ENCODE data around the gene HES6.

Gene HES6

DNA sequence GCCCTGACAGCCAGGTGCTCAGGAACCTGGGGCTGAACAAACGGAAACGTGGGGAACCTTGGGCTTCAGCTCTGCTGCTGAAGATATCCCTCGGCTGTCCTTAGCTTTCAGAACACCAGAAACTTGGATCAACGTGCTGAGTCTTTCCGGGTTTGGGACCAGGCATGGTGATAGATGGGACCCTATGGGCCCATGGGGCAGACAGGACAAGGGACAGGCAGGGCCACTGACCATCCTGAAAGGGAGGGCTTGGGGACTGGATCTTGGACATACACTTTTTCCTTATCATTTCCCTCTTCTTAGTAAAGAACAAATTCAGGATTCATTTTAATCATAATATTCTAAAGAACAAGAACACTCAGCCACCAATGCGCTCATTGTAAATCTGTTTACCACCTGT lies 16.3 kb upstream of the HES6 start:
- TF ChIP-seq CTCF (IDR thresholded peaks at IDR 0.05; ENCODE audit: low read depth, low read length), result no peak
- DNase-seq (ENCODE audit: extremely low read depth, low read depth), result no peak

GRCh38 chr2:238255636-238256035 lies 15.8 kb upstream of the HES6 start:
- no peak for DNase-seq (ENCODE audit: extremely low read depth, low read depth)
- TF ChIP-seq CTCF (IDR thresholded peaks at IDR 0.05; ENCODE audit: low read depth, low read length), result no peak

DNA sequence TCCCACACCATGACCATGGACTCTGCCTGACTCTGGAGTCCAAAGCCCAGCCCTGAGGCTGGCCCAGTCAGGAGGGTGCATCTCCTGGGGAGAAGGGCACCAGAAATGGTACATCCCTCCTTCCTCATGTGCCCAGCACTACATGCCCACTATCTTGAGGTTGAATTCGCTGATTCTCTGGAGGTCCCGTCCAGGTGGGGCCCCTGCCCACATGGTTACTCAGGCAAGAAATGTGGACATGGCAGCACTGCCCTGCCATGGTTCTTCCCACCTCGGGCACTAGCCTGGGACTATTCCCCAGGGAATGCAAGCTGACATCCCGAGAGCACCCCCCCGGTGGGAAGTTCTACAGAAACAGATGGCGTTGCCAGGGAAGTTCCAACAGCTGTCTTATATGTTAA lies 15.3 kb upstream of the HES6 start:
- no peak for TF ChIP-seq CTCF (IDR thresholded peaks at IDR 0.05; ENCODE audit: low read depth, low read length)
- no peak for DNase-seq (ENCODE audit: extremely low read depth, low read depth)

- TF ChIP-seq CTCF (IDR thresholded peaks at IDR 0.05; ENCODE audit: low read depth, low read length), result no peak
- no peak for DNase-seq (ENCODE audit: extremely low read depth, low read depth)
Observed at GRCh38 chr2:238254095-238254723, 14.4 kb upstream of the HES6 start.

GRCh38 chr2:238252766-238253630 lies 13.2 kb upstream of the HES6 start:
- no peak for DNase-seq (ENCODE audit: extremely low read depth, low read depth)
- no peak for TF ChIP-seq CTCF (IDR thresholded peaks at IDR 0.05; ENCODE audit: low read depth, low read length)

DNA sequence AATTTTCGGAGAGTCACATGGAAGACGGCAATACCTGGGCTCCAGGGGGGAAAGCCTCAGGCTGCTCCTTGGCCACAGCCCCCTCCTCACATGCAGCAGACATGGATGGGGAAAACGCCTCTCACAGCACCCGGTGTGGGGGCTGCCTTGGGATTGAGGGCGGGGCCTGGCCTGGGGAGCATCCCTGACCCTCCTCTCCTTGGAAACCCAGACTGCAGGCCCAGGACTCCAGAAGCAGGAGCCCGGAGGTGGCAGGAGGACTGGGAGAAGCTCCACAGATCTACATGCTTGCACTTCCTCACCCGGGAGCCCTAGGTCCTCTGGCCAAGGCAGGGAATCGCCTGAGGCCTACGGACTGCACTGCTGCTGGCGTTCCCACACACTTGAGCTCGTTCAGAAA lies 12.1 kb upstream of the HES6 start:
- no peak for DNase-seq (ENCODE audit: extremely low read depth, low read depth)
- no peak for TF ChIP-seq CTCF (IDR thresholded peaks at IDR 0.05; ENCODE audit: low read depth, low read length)

GRCh38 chr2:238251331-238251730 lies 11.5 kb upstream of the HES6 start:
- DNase-seq (ENCODE audit: extremely low read depth, low read depth), result no peak
- no peak for TF ChIP-seq CTCF (IDR thresholded peaks at IDR 0.05; ENCODE audit: low read depth, low read length)
